GM21381 (cell line): ENCODE measurements around the gene LRIG1.
A peak's percentile ranks its signal among the peaks of the same experiment; 100 is the strongest.

Experiments
- ATAC-seq: cut with Tn5 transposase; IDR thresholded peaks from one replicate; pipeline ENCODE4 v1.9.1; 2021; ENCODE audit warnings: mild to moderate bottlenecking, moderate library complexity; ENCODE audit not compliant: unreplicated experiment

The LRIG1 gene

DNA sequence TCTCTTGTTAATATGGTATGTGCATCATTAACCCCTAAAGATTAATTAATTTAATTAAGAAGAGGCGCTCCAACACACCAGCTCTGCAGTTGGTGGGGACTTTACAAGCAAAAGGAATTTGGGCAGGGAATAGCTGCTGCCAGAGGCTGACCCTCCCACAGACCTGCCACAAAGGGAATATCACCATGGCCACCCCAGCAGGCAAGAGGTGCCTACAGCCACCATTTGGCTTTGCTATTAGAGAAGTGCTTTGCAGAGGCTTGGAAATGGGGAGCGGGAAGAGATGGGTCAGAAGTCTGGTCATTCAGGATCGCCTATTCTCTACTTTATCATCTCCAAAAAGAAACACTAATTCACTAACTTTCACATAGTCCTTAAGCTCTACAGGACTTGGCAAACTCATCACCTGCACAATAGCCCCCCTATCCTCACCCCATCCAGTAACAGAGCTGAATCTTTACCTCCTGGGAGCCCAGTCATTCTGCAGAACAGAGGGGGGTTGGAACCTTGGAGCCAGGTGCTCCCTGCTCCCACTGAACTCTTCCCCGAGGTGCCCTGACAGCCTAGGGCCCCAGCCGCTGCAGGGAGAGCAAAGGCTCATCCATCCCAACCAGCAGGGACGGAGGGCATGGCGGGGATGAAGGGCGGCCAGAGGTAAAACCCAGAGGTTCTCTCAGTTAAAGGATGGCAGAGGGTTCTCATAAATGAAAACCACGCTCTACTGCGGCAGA is 29.7 kb downstream of the LRIG1 start:
- no peak for ATAC-seq

- ATAC-seq: no peak
Observed at GRCh38 chr3:66470285-66470684, 30.5 kb downstream of the LRIG1 start.

GRCh38 chr3:66469220-66469640 is 31.6 kb downstream of the LRIG1 start:
- peak; percentile 67 for ATAC-seq

DNA sequence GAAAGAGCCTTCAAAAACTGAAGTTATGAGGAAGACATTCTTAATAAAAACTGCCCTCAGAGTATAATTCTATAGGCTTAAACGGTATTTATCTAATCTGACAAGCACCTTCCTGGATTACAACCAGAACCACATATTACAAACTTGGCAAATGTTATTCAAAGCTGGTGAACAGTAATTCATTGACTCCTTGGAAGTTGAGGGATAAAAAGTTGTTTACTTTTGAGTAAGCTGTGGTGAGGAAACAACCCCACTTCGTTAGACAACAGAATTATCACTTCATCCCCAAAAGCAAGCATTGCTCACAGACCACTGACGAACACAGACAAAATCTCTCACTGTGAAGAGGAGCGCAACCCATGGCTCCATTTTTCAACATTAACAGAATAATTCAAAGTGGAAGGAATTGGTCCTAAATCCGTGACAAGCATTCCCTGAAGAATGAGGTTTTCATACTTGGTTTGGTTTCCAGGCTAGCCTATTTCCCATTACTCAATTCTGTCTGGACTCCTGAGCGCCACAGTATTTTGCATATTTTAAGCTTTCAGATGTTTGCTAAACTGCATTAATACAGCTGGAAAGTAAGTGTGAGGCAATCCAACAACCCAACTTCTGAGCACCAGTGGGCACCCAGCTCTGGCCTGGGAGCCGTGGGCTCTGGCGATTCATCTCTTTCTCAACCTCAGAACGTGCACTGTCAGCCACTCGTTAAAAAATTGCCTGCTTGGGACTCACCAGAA is 32.7 kb downstream of the LRIG1 start:
- no peak for ATAC-seq

GRCh38 chr3:66466606-66467270 is 34.1 kb downstream of the LRIG1 start:
- no peak for ATAC-seq

- ATAC-seq: no peak
Observed at GRCh38 chr3:66465587-66465986, 35.2 kb downstream of the LRIG1 start.

GRCh38 chr3:66465034-66465433 is 35.8 kb downstream of the LRIG1 start:
- no peak for ATAC-seq

DNA sequence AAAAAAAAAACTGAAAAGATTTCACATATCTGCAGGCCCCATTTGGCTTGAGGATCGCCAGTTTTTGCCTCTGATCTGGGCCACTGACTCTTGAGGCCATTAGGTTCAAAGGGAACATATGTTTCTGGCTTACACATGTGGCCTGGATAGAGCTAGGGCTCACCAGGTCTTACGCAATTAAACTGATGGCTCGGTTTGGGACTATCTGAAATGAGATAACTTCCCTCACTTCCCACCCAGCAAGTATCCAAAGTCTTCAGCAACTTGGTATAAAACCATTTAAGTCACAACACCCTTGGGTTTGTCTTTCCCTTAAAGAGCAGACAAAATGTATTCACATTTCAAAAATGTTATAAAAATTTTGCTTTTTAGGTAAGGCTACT is 36.3 kb downstream of the LRIG1 start:
- ATAC-seq: no peak

DNA sequence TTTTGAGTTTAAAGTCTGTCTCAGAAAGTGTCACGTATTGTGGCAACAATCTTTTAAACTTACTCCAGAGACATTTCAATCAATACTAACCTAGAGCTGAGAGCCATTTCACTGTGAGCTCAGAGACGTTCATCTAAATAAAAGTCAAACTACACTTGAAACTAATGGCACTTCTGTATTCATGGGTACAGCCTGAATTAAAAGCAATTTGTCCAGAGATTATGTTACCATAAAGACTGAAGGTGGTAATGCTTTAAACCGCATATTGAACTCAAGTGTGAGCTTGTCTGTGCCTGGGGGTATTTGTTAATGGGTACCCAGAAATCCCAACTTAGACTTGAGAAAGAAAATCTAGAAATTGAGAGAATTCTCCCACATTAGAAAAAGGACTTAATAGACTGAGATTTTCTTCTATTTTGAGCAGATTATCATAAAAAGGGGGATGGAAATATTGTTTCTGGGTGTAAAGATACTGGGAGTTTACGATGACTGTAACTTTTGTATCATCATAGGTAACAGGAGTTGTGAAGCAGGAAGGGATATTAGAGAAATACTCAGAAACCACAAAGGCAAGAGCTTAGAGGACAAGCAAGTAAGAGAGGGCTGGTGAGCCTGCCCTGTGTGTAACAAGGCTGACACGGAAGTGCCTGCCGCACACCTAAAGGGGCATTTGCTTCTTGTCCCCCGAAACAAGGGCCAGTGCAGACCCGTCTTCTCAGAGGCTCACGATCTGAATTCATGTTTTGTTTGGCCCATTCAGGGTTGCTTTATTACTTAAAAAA is 36.9 kb downstream of the LRIG1 start:
- no peak for ATAC-seq

DNA sequence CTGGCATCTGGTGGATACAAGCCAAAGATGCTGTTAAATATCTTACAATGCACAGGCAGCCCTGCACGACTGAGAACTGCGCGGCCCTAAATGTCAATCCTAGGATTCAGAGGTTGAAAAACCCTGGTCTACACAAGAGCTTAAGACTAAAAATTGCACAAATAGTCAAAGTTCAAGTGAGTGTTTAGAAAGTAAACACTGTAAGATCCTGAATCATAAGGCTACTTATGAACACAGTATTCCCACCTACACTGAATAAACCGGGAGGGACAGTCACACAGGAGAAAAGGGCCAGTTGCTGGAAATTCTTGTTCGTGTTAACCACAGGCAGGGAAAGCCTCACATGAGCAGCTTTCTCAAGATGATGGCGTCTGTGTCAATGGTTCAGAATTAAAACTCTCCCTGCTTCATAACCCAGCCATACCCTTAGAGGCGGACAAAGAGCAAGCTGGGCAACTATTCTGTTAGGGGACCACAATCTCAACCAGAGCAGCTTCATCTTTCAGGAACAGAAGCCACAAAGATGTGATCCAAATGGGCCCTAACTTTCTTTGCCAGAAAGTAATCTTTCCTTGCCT is 37.7 kb downstream of the LRIG1 start:
- ATAC-seq: no peak

GRCh38 chr3:66457252-66457651 is 43.6 kb downstream of the LRIG1 start:
- ATAC-seq: no peak

DNA sequence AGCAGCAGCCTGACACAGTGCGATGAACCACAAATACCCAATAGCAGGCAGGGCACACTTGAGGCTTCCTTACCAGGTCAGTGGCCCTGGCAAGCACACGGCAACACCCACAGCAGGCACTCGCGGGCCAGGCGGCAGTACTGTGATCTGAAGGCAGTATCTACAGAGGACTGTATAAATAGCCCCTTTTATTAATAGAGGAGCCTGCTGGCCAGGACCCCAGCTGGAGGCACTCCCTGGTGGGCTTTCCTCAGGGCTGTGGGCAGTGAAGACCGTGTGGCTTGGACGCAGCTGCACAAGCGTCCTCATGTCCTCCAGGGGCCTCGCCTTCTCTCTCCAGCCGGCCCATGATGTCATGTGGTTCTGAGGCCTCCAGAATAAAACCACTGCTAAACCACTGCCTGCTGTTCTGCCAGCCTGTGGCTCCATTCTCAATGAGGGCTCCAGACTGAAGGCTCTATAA is 44.1 kb downstream of the LRIG1 start:
- ATAC-seq: no peak

- no peak for ATAC-seq
Observed at GRCh38 chr3:66454464-66454859, 46.4 kb downstream of the LRIG1 start.

GRCh38 chr3:66453651-66454463 is 47.0 kb downstream of the LRIG1 start:
- no peak for ATAC-seq

- ATAC-seq: no peak
Observed at GRCh38 chr3:66452303-66453011, 48.4 kb downstream of the LRIG1 start.

DNA sequence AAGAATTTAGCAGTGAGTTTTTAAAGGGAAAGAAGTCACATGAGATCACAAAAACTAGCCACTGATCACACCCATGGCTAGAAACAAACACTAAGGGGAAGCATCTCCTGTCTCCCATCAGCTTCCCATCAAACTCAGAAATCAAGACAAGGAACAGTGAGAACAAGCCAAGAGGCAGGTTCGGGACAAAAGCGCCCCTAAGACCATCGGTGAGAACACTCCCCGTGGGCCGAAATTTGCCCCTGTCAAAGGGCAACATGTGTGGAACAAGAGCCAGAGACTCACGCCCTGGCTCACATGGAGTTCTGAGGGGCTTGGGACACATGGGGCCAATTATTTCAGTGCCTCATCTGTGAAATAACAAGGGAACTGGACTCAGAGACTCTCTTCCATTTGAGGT is 49.1 kb downstream of the LRIG1 start:
- ATAC-seq: no peak

DNA sequence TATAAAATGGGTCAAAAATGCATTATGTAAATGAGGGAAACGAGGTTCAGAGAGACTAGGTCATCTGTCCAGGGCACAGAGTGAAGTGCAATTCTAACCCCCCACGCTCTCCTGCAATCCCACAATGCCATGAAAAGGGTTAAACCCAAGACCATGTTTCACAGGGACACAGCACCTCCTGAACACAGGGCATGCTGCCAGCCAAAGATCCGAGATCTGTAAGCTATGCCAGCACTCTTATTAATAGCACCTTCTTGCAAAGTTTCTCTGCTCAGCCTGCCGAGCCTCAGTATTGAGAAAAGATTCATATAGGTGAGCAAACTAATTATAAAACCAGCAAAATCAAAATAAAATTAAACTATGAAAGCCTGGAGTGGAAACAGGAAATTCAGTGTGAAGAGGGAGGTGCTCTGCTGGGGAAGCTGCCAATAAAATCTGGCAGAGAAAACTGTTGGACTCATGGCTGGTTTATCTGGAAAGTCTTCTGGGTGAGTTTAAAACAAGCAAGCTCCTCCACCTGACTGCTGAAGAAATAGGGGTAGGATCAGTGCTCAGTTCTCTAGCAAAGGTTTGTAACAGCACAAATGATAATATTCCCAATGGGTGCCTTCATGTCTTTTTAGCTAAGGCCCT is 50.3 kb downstream of the LRIG1 start:
- no peak for ATAC-seq

DNA sequence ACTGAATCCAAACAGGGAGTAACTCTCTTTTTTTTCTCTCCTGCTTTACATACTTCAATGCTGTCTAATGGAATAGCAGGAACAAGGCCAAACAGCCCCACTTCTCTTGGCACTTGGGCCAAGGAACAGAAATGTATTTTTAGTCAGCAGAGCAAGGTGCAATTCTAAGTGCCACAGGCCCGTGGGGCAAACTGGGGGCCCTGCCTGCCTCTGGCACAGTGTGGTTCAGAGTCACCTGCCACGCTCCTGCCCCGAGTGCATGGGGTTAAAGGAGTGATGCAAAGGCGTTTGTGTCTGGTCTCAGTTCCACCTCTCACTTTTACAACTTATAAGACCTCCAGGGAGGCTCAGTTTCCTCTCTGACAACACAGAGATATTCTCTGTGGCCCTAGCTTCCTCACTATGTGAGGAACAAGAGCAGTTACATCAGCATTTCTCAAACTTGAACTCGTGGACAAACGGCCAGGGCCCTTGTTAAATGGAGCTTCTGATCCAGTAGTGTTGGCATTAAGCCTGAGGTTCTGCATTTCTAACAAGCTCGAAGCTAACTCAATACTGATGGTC is 51.3 kb downstream of the LRIG1 start:
- ATAC-seq: peak; percentile 84
